Activated CD8-positive, alpha-beta memory T cell treated with anti-CD3 and anti-CD28 coated beads, Interleukin-2, amount 10 ng/mL, durations not matched to agents 7 days and 5 days (primary cell): ENCODE measurements around the gene YPEL4. TPM values are rescaled to one million over a fixed set of nuclear protein-coding genes. Genes with fewer than 3 reads are reported as not detected.

ENCODE experiments used
- ATAC-seq: fragments of 150-1000 bp; cut with Tn5 transposase; one replicate; pipeline ENCODE4 v1.10.0; 2021; ENCODE audit warnings: moderate library complexity
- CTCF ChIA-PET: fragments of 350-600 bp; sonication (Branson Sonifier 250); formaldehyde crosslinking; loops from one replicate; lab custom pipeline; 2021; ENCODE audit warnings: antibody characterized with exemption; lab: Charles Lee
- DNase-seq: peaks from one replicate; pipeline ENCODE4 v3.0.0-alpha.2; 2020
- H3K27ac Mint-ChIP-seq: one replicate; pipeline ENCODE4 v1.8.0; 2021; ENCODE audit warnings: mild to moderate bottlenecking, mixed read lengths
- H3K27me3 Mint-ChIP-seq: one replicate; pipeline ENCODE4 v1.8.0; 2021; ENCODE audit warnings: mixed read lengths
- H3K36me3 Mint-ChIP-seq: one replicate; pipeline ENCODE4 v1.8.0; 2021; ENCODE audit warnings: mild to moderate bottlenecking, mixed read lengths
- H3K4me1 Mint-ChIP-seq: one replicate; pipeline ENCODE4 v1.8.0; 2021; ENCODE audit warnings: mixed read lengths
- H3K4me3 Mint-ChIP-seq: one replicate; pipeline ENCODE4 v1.8.0; 2021; ENCODE audit warnings: mild to moderate bottlenecking, moderate library complexity, mixed read lengths
- H3K9me3 Mint-ChIP-seq: one replicate; pipeline ENCODE4 v1.8.0; 2022; ENCODE audit warnings: low read depth, mixed read lengths
- total RNA-seq, 2 experiments: library from RNA; stranded (reverse); gene quantifications; one replicate each; pipeline ENCODE4 v1.2.3, GENCODE V29; 2021

The YPEL4 gene
- total RNA-seq, 2 experiments from 2014 or later, result 0.42 to 1.0 TPM

GRCh38 chr11:57638005-57638781 is 11.5 kb downstream of the YPEL4 start:
- H3K27me3 Mint-ChIP-seq, result peaks cover 48% of the 10 kb centered on the region
- DNase-seq, result no peak

GRCh38 chr11:57637626-57638004 is 12.1 kb downstream of the YPEL4 start:
- ATAC-seq (no peak), DNase-seq (no peak)
- H3K4me3 Mint-ChIP-seq, result peak overlapping the region; percentile 80
- no peak overlapping the region for H3K27ac Mint-ChIP-seq
- peaks cover 47% of the 10 kb centered on the region for H3K27me3 Mint-ChIP-seq
- peaks cover 13% of the 10 kb centered on the region for H3K4me1 Mint-ChIP-seq
- CTCF ChIA-PET, result interaction anchor here (6.2 to 10.0 kb wide), 2 partner anchors 66 to 180 kb away, joined by 29 to 267 read pairs; partner anchors contain the start of gene UBE2L6
- no peaks in the 10 kb centered on the region for H3K36me3 Mint-ChIP-seq
- H3K9me3 Mint-ChIP-seq, result no peaks in the 10 kb centered on the region

More at GRCh38 chr11:57638005-57638781, 11.5 kb downstream of the YPEL4 start:
- Mint-ChIP-seq H3K27ac (no peak overlapping the region), H3K4me1 (peaks cover 13% of the 10 kb centered on the region), H3K4me3 (peak overlapping the region; percentile 80), H3K9me3 (no peaks in the 10 kb centered on the region), H3K36me3 (no peaks in the 10 kb centered on the region)
- CTCF ChIA-PET, result interaction anchor here (0.8 to 10.0 kb wide), 7 partner anchors 10 to 181 kb away, joined by 3 to 267 read pairs (median 9); partner anchors contain the start of gene UBE2L6
- ATAC-seq, result peak; percentile 54

- DNase-seq, result no peak
- H3K4me3 Mint-ChIP-seq, result no peak overlapping the region
- ATAC-seq, result no peak
- peaks cover 12% of the 10 kb centered on the region for H3K4me1 Mint-ChIP-seq
- H3K27ac Mint-ChIP-seq, result no peak overlapping the region
- H3K9me3 Mint-ChIP-seq, result no peaks in the 10 kb centered on the region
- CTCF ChIA-PET, result interaction anchor here (0.6 to 6.2 kb wide), 3 partner anchors 9 to 385 kb away, joined by 4 to 29 read pairs (median 12); no protein-coding TSS in a partner anchor
- no peaks in the 10 kb centered on the region for H3K36me3 Mint-ChIP-seq
- peaks cover 52% of the 10 kb centered on the region for H3K27me3 Mint-ChIP-seq
These were observed 14.5 kb downstream of the YPEL4 start for GRCh38 chr11:57635246-57635645.

GRCh38 chr11:57634311-57634710 is 15.4 kb downstream of the YPEL4 start:
- H3K36me3 Mint-ChIP-seq, result no peaks in the 10 kb centered on the region
- ATAC-seq, result no peak

GRCh38 chr11:57633394-57634070 is 16.2 kb downstream of the YPEL4 start:
- no peaks in the 10 kb centered on the region for H3K36me3 Mint-ChIP-seq
- peaks cover 52% of the 10 kb centered on the region for H3K27me3 Mint-ChIP-seq
- no peak overlapping the region for H3K4me3 Mint-ChIP-seq
- CTCF ChIA-PET, result interaction anchor here (2.3 kb wide), 1 partner anchor 11 kb away, joined by 12 read pairs; no protein-coding TSS in a partner anchor
- no peak overlapping the region for H3K27ac Mint-ChIP-seq
- DNase-seq (no peak), ATAC-seq (no peak)
- peaks cover 6% of the 10 kb centered on the region for H3K4me1 Mint-ChIP-seq
- no peaks in the 10 kb centered on the region for H3K9me3 Mint-ChIP-seq

More at GRCh38 chr11:57634311-57634710, 15.4 kb downstream of the YPEL4 start:
- DNase-seq, result no peak
- Mint-ChIP-seq H3K4me1 (peaks cover 12% of the 10 kb centered on the region), H3K9me3 (no peaks in the 10 kb centered on the region), H3K27me3 (peaks cover 48% of the 10 kb centered on the region), H3K27ac (no peak overlapping the region), H3K4me3 (no peak overlapping the region)
- CTCF ChIA-PET, result interaction anchor here (0.7 to 2.3 kb wide), 2 partner anchors 10 to 64 kb away, joined by 3 to 12 read pairs; no protein-coding TSS in a partner anchor

- H3K27ac Mint-ChIP-seq, result no peak overlapping the region
- CTCF ChIA-PET, result interaction anchor here (1.9 kb wide), 1 partner anchor 9 kb away, joined by 5 read pairs; no protein-coding TSS in a partner anchor
- no peak for DNase-seq
- no peak for ATAC-seq
- no peak overlapping the region for H3K4me3 Mint-ChIP-seq
- H3K27me3 Mint-ChIP-seq, result peaks cover 46% of the 10 kb centered on the region
- no peaks in the 10 kb centered on the region for H3K4me1 Mint-ChIP-seq
- no peaks in the 10 kb centered on the region for H3K36me3 Mint-ChIP-seq
- no peaks in the 10 kb centered on the region for H3K9me3 Mint-ChIP-seq
These were observed 17.6 kb downstream of the YPEL4 start for GRCh38 chr11:57632116-57632515.

- Mint-ChIP-seq H3K9me3 (no peaks in the 10 kb centered on the region), H3K36me3 (no peaks in the 10 kb centered on the region), H3K27ac (no peak overlapping the region), H3K27me3 (peaks cover 37% of the 10 kb centered on the region), H3K4me3 (no peak overlapping the region), H3K4me1 (no peaks in the 10 kb centered on the region)
- ATAC-seq (no peak), DNase-seq (no peak)
- CTCF ChIA-PET, result interaction anchor here (0.8 to 2.1 kb wide), 3 partner anchors 10 to 86 kb away, joined by 3 to 8 read pairs (median 4); no protein-coding TSS in a partner anchor
These were observed 19.5 kb downstream of the YPEL4 start for GRCh38 chr11:57630171-57630570.

GRCh38 chr11:57626895-57627294 is 22.8 kb downstream of the YPEL4 start:
- CTCF ChIA-PET, result interaction anchor here (1.9 kb wide), 1 partner anchor 15 kb away, joined by 5 read pairs; no protein-coding TSS in a partner anchor
- ATAC-seq, result no peak
- no peak for DNase-seq
- no peak overlapping the region for H3K27ac Mint-ChIP-seq
- no peaks in the 10 kb centered on the region for H3K9me3 Mint-ChIP-seq
- H3K27me3 Mint-ChIP-seq, result peaks cover 17% of the 10 kb centered on the region
- H3K36me3 Mint-ChIP-seq, result no peaks in the 10 kb centered on the region
- no peaks in the 10 kb centered on the region for H3K4me1 Mint-ChIP-seq
- no peak overlapping the region for H3K4me3 Mint-ChIP-seq

- CTCF ChIA-PET, result interaction anchor here (1.4 kb wide), 1 partner anchor 15 kb away, joined by 4 read pairs; no protein-coding TSS in a partner anchor
- H3K27ac Mint-ChIP-seq, result no peak overlapping the region
These were observed 24.8 kb downstream of the YPEL4 start for GRCh38 chr11:57624864-57625263.

GRCh38 chr11:57622263-57622662 is 27.4 kb downstream of the YPEL4 start:
- no peak overlapping the region for H3K27ac Mint-ChIP-seq
- H3K9me3 Mint-ChIP-seq, result peaks cover 3% of the 10 kb centered on the region
- no peaks in the 10 kb centered on the region for H3K4me1 Mint-ChIP-seq
- H3K36me3 Mint-ChIP-seq, result no peaks in the 10 kb centered on the region
- ATAC-seq (no peak), DNase-seq (no peak)
- CTCF ChIA-PET, result interaction anchor here (1.1 kb wide), 1 partner anchor 23 kb away, joined by 4 read pairs; no protein-coding TSS in a partner anchor
- H3K4me3 Mint-ChIP-seq, result no peak overlapping the region
- no peaks in the 10 kb centered on the region for H3K27me3 Mint-ChIP-seq

More at GRCh38 chr11:57624864-57625263, 24.8 kb downstream of the YPEL4 start:
- Mint-ChIP-seq H3K4me1 (no peaks in the 10 kb centered on the region), H3K9me3 (no peaks in the 10 kb centered on the region), H3K27me3 (peaks cover 7% of the 10 kb centered on the region), H3K4me3 (no peak overlapping the region), H3K36me3 (no peaks in the 10 kb centered on the region)
- ATAC-seq, result no peak
- DNase-seq, result no peak

- ATAC-seq (no peak), DNase-seq (no peak)
- Mint-ChIP-seq H3K36me3 (no peaks in the 10 kb centered on the region), H3K4me3 (no peak overlapping the region), H3K27me3 (peaks cover 9% of the 10 kb centered on the region), H3K9me3 (peaks cover 3% of the 10 kb centered on the region), H3K27ac (no peak overlapping the region), H3K4me1 (no peaks in the 10 kb centered on the region)
- CTCF ChIA-PET, result interaction anchor here (1.0 to 1.5 kb wide), 2 partner anchors 16 to 21 kb away, joined by 3 read pairs; no protein-coding TSS in a partner anchor
These were observed 29.2 kb downstream of the YPEL4 start for GRCh38 chr11:57620467-57620866.

- peaks cover 3% of the 10 kb centered on the region for H3K9me3 Mint-ChIP-seq
- H3K27me3 Mint-ChIP-seq, result peaks cover 15% of the 10 kb centered on the region
- no peak for DNase-seq
- no peaks in the 10 kb centered on the region for H3K36me3 Mint-ChIP-seq
- CTCF ChIA-PET, result interaction anchor here (0.7 kb wide), 1 partner anchor 901 kb away, joined by 3 read pairs; no protein-coding TSS in a partner anchor
- H3K4me3 Mint-ChIP-seq, result no peak overlapping the region
- ATAC-seq, result no peak
- H3K27ac Mint-ChIP-seq, result no peak overlapping the region
- no peaks in the 10 kb centered on the region for H3K4me1 Mint-ChIP-seq
These were observed 30.4 kb downstream of the YPEL4 start for GRCh38 chr11:57619331-57619730.

GRCh38 chr11:57618438-57618837 is 31.3 kb downstream of the YPEL4 start:
- peaks cover 3% of the 10 kb centered on the region for H3K9me3 Mint-ChIP-seq
- CTCF ChIA-PET, result no interaction called here
- no peak overlapping the region for H3K4me3 Mint-ChIP-seq
- ATAC-seq, result no peak
- DNase-seq, result no peak
- peaks cover 16% of the 10 kb centered on the region for H3K27me3 Mint-ChIP-seq
- H3K36me3 Mint-ChIP-seq, result no peaks in the 10 kb centered on the region
- H3K4me1 Mint-ChIP-seq, result no peaks in the 10 kb centered on the region
- no peak overlapping the region for H3K27ac Mint-ChIP-seq
